Stimulated activated memory B cell treated with anti-CD40 and anti-IgM and Interleukin-4, amounts not matched to agents 10 μg/mL and 1 μg/mL and 100 μg/mL, for 72 hours (primary cell): ENCODE data around the gene PDE10A.

Experiments
- ATAC-seq: fragments of 150-1000 bp; cut with Tn5 transposase; 2 replicates; pipeline ENCODE4 v1.10.0; 2021
- H3K27ac Mint-ChIP-seq: one replicate; pipeline ENCODE4 v1.8.0; 2022; ENCODE audit warnings: mild to moderate bottlenecking, mixed read lengths
- H3K27me3 Mint-ChIP-seq: one replicate; pipeline ENCODE4 v1.8.0; 2022; ENCODE audit warnings: mixed read lengths
- H3K36me3 Mint-ChIP-seq: one replicate; pipeline ENCODE4 v1.8.0; 2022; ENCODE audit warnings: mixed read lengths
- H3K4me1 Mint-ChIP-seq: one replicate; pipeline ENCODE4 v1.8.0; 2022; ENCODE audit warnings: mixed read lengths
- H3K4me3 Mint-ChIP-seq: one replicate; pipeline ENCODE4 v1.8.0; 2022; ENCODE audit warnings: mild to moderate bottlenecking, moderate library complexity, mixed read lengths
- H3K9me3 Mint-ChIP-seq: one replicate; pipeline ENCODE4 v1.8.0; 2022; ENCODE audit warnings: mixed read lengths

Gene PDE10A

DNA sequence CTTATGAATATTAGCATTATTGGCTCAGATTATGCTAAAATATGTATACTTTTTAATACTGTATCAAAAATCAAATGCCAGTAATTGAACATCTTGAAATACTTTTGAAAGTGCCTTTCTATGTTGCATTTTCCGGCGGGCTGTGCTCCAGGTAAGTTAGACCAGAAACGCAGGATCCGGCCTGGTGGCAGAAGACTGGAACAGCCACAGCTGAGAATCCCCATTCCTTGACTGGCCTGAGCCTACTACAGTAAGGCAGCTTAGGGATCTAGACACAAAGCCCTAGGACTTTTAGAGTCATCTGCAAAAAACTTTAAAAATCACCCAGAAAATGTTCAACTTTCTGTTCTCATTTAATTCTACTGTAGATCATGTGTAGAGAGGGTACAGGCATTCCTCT, 214.8 kb downstream of the PDE10A start:
- Mint-ChIP-seq H3K4me1 (no peaks in the 10 kb centered on the region), H3K36me3 (no peaks in the 10 kb centered on the region), H3K27me3 (no peaks in the 10 kb centered on the region), H3K9me3 (peaks cover 7% of the 10 kb centered on the region), H3K4me3 (no peak overlapping the region), H3K27ac (no peak overlapping the region)
- ATAC-seq = no peak

DNA sequence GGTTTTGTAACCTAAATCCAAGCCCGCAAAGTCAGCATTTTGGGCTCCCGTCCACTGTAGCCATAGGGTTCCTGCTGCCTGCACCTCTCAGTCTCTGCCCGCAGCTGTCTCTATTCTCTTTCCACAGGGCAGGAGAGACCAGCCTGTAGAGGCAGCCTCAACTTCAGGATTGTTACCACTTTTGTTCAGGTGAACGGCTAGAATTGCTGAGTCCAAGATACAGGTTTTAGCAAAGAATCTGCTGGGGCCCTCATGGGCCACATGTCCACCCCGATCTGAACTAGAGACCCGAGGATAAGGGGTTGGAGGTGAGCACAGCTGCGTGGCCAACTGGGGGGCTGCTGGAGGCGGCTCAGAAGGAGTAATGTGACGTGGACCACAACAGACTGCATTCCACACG, 215.9 kb downstream of the PDE10A start:
- ATAC-seq = no peak
- no peaks in the 10 kb centered on the region for H3K4me1 Mint-ChIP-seq
- no peaks in the 10 kb centered on the region for H3K27me3 Mint-ChIP-seq
- no peak overlapping the region for H3K4me3 Mint-ChIP-seq
- H3K36me3 Mint-ChIP-seq = no peaks in the 10 kb centered on the region
- H3K9me3 Mint-ChIP-seq = peaks cover 8% of the 10 kb centered on the region
- no peak overlapping the region for H3K27ac Mint-ChIP-seq

DNA sequence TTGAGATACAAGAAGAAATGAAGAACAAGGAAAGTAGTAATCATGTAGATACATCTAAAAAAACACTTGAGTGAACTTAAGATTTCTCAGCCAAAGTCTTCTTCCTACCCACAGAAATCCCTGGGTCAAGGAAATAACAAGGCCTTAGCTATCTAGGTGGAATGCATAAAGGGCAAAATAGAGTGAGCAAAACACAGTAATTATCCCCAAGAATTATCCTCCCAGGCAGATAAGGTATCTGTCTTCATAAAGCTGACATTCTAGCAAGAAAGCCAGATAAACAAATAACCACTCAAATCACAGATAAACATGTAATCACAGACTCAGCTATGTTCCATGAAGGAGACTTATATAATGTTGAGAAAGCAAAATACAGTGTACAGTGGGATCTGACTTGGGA, 216.7 kb downstream of the PDE10A start:
- Mint-ChIP-seq H3K4me1 (no peaks in the 10 kb centered on the region), H3K4me3 (no peak overlapping the region), H3K36me3 (no peaks in the 10 kb centered on the region), H3K9me3 (peaks cover 8% of the 10 kb centered on the region), H3K27ac (no peak overlapping the region), H3K27me3 (no peaks in the 10 kb centered on the region)
- no peak for ATAC-seq

DNA sequence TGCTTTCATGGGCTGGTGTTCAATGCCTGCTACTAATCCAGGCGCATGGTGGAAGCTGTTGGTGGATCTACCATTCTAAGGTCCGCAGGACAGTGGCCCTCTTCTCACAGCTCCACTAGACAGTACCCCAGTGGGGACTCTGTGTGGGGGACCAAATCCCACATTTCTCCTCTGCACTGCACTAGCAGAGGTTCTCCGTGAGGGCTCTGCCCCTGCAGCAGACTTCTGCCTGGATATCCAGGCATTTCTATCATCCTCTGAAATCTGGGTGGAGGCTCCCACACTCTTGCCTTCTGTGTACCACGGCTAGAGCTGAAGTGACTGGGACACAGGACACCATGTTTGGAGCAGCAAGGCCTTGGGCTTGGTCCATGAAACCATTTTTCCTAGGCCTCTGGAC, 219.6 kb downstream of the PDE10A start:
- no peaks in the 10 kb centered on the region for H3K36me3 Mint-ChIP-seq
- no peaks in the 10 kb centered on the region for H3K27me3 Mint-ChIP-seq
- H3K4me1 Mint-ChIP-seq = no peaks in the 10 kb centered on the region
- H3K9me3 Mint-ChIP-seq = peaks cover 8% of the 10 kb centered on the region
- ATAC-seq = no peak
- no peak overlapping the region for H3K4me3 Mint-ChIP-seq
- H3K27ac Mint-ChIP-seq = no peak overlapping the region

DNA sequence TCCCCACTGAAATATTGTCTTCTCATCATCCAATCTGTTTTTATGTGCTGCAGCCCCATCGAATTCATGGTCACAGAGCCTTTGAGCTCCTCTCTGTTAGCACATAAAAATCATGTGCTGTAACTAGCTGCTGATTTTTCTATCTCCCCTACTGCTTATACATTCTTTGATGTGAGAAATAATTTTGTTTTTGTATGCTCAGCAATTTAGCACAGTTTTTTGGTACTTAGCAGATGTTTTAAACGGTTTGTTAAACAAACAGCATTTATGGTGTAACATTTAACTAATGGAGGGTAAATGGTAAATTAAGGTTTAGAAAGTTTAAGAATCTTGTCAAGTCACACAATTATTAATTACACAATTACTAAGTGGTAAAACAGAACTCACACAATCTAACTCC, 221.9 kb downstream of the PDE10A start:
- Mint-ChIP-seq H3K27ac (no peak overlapping the region), H3K9me3 (peaks cover 8% of the 10 kb centered on the region), H3K27me3 (no peaks in the 10 kb centered on the region), H3K36me3 (no peaks in the 10 kb centered on the region), H3K4me3 (no peak overlapping the region), H3K4me1 (no peaks in the 10 kb centered on the region)
- no peak for ATAC-seq

DNA sequence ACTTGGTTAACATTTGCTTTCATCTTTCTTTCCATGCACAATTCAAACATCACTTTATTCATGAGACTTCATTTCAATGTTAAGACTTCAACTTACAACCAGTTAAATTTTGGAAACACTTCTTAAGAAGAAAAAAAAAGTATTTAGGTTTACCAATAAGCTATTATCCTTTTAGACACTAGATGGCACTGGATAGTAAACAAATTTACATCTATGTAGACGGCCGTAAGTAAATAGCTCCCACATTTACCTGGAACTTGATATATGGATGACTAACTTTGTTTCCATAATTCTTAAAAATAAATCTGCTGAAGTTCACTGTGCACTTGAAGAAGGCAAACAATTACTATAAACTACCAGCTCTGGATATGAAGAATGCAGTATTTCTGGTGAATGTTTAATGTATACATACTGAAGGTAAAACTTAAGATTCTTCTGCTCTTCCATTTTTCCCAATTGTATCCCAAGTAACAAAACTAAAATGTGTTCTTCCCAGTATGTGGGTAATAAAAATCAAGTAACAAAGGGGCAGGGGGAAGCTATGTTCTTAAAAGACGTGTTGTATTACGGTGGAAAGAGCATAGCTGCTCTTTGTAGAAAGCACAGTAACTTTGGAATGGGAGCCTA, 223.0 kb downstream of the PDE10A start:
- Mint-ChIP-seq H3K4me1 (no peaks in the 10 kb centered on the region), H3K27ac (no peak overlapping the region), H3K9me3 (peaks cover 5% of the 10 kb centered on the region), H3K27me3 (no peaks in the 10 kb centered on the region), H3K36me3 (no peaks in the 10 kb centered on the region), H3K4me3 (no peak overlapping the region)
- ATAC-seq = no peak

DNA sequence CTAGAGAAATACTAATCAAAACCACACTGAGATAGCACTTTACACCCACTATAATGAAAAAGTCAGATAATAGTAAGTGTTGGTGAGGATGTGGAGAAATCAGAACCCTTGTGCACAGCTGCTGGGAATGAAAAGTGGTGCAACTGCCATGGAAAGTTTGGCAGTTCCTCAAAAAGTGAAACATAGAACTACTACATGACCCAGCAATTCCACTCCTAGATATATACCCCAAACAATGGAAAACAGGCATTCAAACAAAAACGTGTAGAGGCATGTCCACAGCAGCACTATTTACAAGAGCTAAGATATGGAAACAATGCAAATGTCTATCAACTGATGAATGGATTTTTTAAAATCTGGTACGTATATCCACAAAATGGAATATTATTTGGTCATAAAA, 236.1 kb downstream of the PDE10A start:
- no peak overlapping the region for H3K4me3 Mint-ChIP-seq
- no peak for ATAC-seq
- no peaks in the 10 kb centered on the region for H3K36me3 Mint-ChIP-seq
- H3K27me3 Mint-ChIP-seq = no peaks in the 10 kb centered on the region
- no peaks in the 10 kb centered on the region for H3K4me1 Mint-ChIP-seq
- no peak overlapping the region for H3K27ac Mint-ChIP-seq
- peaks cover 3% of the 10 kb centered on the region for H3K9me3 Mint-ChIP-seq

DNA sequence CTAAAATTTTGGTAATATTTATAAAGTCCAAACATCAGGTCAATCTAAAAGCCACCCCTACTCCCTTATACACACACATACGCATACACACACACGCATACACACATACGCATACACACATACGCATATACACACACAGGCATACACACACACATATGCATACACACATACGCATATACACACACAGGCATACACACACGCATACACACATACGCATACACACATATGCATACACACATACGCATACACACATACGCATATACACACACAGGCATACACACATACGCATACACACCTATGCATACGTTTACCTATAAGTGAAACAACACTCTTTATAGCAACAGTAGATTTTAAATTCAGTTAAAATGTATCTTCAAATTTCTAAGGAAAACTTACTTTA, 240.8 kb downstream of the PDE10A start:
- Mint-ChIP-seq H3K27ac (no peak overlapping the region), H3K27me3 (no peaks in the 10 kb centered on the region), H3K4me3 (no peak overlapping the region), H3K4me1 (no peaks in the 10 kb centered on the region), H3K36me3 (no peaks in the 10 kb centered on the region), H3K9me3 (peaks cover 3% of the 10 kb centered on the region)
- ATAC-seq = no peak

DNA sequence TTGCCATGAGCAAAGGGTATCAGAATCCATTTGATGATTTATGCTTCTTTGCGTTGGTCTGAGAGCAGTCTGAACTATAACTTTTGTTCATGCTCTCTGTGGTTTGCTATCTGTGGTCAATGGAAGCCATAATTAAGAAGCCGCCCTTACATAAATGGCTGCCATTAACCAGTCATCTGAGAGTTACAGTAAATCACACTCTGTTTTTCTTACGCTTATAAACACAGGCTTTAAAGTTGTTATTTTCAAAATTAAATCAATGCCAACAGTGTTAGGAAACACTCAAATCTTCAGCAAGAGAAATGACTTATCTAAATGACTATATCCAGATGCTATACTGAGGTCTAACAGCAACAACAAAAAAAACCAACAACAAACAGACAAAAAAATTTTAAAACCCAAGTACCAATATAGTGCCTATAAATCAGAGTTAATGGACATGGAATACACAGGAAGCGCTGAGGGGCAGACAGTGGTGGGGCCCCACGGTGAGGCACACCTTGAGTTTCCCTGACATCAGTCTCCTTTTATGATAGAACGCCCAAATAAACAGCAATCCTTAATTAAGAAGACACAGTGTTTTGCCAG, 245.7 kb downstream of the PDE10A start:
- H3K27me3 Mint-ChIP-seq = no peaks in the 10 kb centered on the region
- no peaks in the 10 kb centered on the region for H3K4me1 Mint-ChIP-seq
- no peaks in the 10 kb centered on the region for H3K9me3 Mint-ChIP-seq
- no peaks in the 10 kb centered on the region for H3K36me3 Mint-ChIP-seq
- no peak overlapping the region for H3K4me3 Mint-ChIP-seq
- H3K27ac Mint-ChIP-seq = no peak overlapping the region
- no peak for ATAC-seq

DNA sequence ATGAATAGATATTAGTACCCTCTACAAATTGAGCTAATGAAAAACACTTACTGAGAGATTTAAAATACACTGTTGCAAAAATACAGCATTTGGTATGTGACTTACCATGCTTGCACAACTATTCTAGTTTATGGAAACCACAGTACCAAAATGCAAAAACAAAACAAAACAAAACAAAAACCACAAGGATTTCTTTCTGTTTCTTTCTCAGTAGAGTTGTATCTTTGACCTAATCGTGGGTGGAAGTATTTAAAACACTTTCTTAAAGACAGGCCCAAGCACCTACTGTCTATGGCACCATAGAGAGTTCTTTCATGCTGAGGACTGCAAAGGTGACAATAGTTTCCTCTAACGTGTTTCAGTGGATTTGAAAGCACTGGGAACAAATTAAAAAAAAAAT, 258.3 kb downstream of the PDE10A start:
- no peak for ATAC-seq
- Mint-ChIP-seq H3K4me1 (no peaks in the 10 kb centered on the region), H3K27ac (no peak overlapping the region), H3K9me3 (peaks cover 2% of the 10 kb centered on the region), H3K36me3 (no peaks in the 10 kb centered on the region), H3K27me3 (no peaks in the 10 kb centered on the region), H3K4me3 (no peak overlapping the region)

DNA sequence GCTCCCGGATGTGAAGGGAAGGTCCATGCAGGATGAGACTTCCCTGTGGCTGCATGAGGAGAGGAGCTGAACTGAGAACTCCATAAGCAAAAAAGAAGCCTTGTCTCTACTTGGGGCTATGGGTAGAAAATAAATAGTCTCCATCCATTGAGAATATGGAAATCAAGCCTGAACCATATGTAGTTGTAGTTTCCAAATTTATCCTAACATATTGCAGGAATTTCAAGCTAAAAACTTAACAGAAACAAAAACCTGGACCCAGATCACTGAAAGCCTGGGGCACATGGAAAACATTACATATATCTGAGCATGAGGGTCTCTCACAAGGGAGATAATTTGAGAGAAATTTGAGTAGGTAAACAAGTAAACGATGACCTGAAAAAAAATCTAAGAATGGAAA, 258.7 kb downstream of the PDE10A start:
- no peaks in the 10 kb centered on the region for H3K36me3 Mint-ChIP-seq
- no peaks in the 10 kb centered on the region for H3K4me1 Mint-ChIP-seq
- ATAC-seq = no peak
- no peak overlapping the region for H3K27ac Mint-ChIP-seq
- no peaks in the 10 kb centered on the region for H3K27me3 Mint-ChIP-seq
- no peak overlapping the region for H3K4me3 Mint-ChIP-seq
- peaks cover 2% of the 10 kb centered on the region for H3K9me3 Mint-ChIP-seq

DNA sequence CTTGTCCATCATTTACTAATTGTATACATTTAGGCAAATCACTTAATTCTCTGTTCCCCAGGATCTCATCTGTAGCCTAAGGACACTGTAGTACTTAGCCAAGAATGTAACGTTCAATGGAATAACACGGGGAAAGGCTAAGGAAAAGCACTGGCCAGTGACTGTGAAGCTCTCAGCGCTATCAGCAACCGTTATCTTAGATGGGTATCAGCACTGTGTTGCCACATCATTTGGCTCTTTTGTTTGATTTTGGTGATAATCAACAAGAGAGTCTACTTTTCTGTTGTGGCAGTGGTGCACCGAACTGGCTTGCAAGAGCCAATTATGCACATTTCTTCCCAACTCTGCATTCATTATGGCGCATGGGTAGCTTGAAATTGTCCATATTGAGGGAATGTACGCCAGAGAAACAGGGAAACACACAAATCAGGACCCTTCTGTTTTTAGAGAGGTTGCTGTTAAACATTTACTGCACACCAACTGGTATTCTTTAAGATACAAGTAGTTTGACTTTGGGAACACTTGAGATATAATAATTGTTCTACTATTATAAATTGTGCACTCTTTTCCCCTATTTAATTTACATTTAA, 259.9 kb downstream of the PDE10A start:
- Mint-ChIP-seq H3K27ac (no peak overlapping the region), H3K36me3 (no peaks in the 10 kb centered on the region), H3K27me3 (no peaks in the 10 kb centered on the region), H3K9me3 (peaks cover 2% of the 10 kb centered on the region), H3K4me3 (no peak overlapping the region), H3K4me1 (no peaks in the 10 kb centered on the region)
- ATAC-seq = no peak

DNA sequence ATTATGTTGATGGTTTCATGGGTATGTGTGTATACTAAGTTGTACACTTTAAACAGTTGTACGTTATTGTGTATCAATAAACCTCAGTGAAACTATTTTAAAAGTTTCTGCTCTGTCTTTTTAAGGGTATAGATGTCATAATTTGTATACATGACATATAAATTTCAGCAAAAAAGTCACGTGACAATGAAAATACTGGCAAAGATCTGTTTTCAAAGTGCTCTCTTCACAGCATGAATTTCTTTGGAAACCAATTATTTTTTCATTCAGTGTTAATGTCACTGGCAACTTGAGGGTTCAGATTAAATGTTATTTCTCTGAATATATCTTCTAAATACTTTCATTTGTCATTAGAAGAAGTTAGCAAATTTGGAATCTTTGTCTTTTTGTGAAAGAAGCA, 261.9 kb downstream of the PDE10A start:
- H3K36me3 Mint-ChIP-seq = no peaks in the 10 kb centered on the region
- peaks cover 2% of the 10 kb centered on the region for H3K9me3 Mint-ChIP-seq
- H3K27ac Mint-ChIP-seq = no peak overlapping the region
- H3K27me3 Mint-ChIP-seq = no peaks in the 10 kb centered on the region
- H3K4me1 Mint-ChIP-seq = no peaks in the 10 kb centered on the region
- no peak for ATAC-seq
- H3K4me3 Mint-ChIP-seq = no peak overlapping the region

DNA sequence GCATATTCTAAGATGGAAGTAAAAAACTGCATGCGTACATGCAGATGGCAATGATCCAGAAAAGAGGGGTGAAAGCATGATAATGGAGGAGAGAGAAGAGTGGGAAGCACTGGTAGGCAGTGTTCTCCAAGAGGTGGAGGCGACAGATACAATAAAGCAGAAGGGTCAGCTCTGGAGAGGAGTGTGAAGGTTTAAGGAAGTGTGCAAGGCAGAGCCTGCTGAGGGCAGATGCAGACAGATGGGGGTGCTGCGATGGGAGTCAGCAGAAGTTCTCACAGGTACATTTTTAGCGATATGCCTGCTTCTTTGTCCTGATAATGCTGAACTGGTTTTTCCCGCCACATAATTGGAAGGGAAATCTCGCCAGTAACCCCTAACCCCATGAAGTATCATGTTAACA, 272.6 kb downstream of the PDE10A start:
- no peaks in the 10 kb centered on the region for H3K36me3 Mint-ChIP-seq
- no peaks in the 10 kb centered on the region for H3K4me1 Mint-ChIP-seq
- no peak overlapping the region for H3K27ac Mint-ChIP-seq
- H3K27me3 Mint-ChIP-seq = no peaks in the 10 kb centered on the region
- H3K9me3 Mint-ChIP-seq = peaks cover 11% of the 10 kb centered on the region
- no peak for ATAC-seq
- no peak overlapping the region for H3K4me3 Mint-ChIP-seq

DNA sequence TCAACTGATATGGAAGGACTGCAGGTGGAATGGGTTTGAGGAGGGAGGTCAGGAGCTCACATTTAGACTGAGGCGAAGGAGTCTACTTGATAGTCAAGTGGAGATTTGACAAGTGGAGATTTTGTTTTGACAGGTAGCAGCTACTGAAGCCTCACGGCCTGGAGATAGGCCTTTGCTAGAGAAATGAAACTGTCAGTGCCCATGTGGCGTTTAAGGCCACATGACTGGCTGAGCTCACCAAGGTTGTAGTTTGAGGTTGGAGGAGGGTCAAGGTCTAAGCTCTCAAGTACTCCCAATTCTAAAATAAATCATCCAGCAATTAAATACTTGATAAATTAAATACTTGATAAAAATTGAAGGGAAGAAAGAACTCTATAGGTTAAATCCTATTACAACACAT, 273.5 kb downstream of the PDE10A start:
- Mint-ChIP-seq H3K4me1 (no peaks in the 10 kb centered on the region), H3K36me3 (no peaks in the 10 kb centered on the region), H3K9me3 (peaks cover 11% of the 10 kb centered on the region), H3K4me3 (no peak overlapping the region), H3K27me3 (no peaks in the 10 kb centered on the region), H3K27ac (no peak overlapping the region)
- no peak for ATAC-seq

DNA sequence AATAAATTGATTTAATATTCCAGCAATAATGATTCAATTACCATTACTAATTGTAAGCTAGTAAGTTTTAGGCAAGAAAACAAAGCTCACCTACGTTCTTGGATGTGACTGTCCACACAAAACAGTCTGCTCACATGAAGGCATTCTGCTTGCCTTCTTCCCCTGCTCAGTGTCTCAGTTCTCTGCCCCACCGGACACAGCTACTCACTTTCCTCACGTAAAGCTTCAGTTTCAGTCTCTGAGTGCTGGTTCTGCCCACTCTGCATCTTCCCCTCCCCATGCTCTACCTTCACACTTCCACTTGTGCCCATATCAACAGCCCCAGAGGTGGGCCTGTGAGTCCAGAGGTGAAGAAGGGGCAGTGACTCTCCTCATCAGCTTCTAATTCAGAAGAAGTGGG, 279.7 kb downstream of the PDE10A start:
- no peaks in the 10 kb centered on the region for H3K36me3 Mint-ChIP-seq
- no peak for ATAC-seq
- no peaks in the 10 kb centered on the region for H3K27me3 Mint-ChIP-seq
- H3K4me3 Mint-ChIP-seq = no peak overlapping the region
- H3K27ac Mint-ChIP-seq = no peak overlapping the region
- no peaks in the 10 kb centered on the region for H3K4me1 Mint-ChIP-seq
- H3K9me3 Mint-ChIP-seq = no peaks in the 10 kb centered on the region
